ENCODE measurements around the gene MAP1S.

DNA sequence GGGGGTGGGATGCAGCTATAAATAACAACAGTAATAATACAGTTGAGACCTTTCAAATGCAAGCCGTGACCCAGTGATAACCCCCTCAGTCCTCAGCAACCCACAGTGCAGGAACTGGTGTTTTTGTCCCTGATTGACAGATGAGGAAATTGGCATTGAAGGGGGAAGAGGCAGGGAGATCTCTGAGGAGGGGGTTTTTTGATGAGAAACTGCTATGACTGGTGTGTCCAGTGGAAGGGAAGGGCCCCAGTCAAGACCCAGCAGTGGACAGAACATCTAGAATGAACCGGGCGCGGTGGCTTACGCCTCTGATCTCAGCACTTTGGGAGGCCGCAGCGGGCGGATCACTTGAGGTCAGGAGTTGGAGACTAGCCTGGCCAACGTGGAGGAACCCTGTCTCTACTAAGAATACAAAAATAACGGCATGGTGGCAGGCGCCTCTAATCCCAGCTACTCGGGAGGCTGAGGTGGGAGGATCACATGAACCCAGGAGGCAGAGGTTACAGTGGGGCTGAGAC, 1.9 kb downstream of the MAP1S start:
- TF ChIP-seq, protein P1, sequence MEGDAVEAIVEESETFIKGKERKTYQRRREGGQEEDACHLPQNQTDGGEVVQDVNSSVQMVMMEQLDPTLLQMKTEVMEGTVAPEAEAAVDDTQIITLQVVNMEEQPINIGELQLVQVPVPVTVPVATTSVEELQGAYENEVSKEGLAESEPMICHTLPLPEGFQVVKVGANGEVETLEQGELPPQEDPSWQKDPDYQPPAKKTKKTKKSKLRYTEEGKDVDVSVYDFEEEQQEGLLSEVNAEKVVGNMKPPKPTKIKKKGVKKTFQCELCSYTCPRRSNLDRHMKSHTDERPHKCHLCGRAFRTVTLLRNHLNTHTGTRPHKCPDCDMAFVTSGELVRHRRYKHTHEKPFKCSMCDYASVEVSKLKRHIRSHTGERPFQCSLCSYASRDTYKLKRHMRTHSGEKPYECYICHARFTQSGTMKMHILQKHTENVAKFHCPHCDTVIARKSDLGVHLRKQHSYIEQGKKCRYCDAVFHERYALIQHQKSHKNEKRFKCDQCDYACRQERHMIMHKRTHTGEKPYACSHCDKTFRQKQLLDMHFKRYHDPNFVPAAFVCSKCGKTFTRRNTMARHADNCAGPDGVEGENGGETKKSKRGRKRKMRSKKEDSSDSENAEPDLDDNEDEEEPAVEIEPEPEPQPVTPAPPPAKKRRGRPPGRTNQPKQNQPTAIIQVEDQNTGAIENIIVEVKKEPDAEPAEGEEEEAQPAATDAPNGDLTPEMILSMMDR (IDR thresholded peaks at IDR 0.05): no peak
- no peak for TF ChIP-seq POLR2A (IDR thresholded peaks at IDR 0.05)

Data from tibial nerve (tissue), 3 donors.